ENCODE results near the gene MARF1.

DNA sequence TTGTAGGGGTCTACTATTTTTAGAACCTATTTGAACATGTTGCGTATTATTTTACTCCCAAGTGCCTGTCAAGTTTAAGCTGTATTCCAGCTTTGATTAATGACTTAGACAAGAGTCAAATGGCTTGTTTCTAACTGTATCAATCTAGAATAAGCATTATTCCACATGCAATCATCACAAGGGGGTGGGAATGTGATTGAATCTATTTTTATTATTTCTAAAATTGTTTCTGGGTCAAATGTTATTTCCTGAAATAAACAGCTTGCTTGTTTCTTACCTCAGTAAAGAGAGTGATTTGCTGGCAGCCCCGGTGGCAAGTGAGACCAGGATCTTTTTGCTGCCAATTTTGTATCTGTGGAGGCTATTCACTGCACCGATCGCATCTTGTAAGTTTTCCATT is 21.5 kb downstream of the MARF1 start:
- TF ChIP-seq, protein P1, sequence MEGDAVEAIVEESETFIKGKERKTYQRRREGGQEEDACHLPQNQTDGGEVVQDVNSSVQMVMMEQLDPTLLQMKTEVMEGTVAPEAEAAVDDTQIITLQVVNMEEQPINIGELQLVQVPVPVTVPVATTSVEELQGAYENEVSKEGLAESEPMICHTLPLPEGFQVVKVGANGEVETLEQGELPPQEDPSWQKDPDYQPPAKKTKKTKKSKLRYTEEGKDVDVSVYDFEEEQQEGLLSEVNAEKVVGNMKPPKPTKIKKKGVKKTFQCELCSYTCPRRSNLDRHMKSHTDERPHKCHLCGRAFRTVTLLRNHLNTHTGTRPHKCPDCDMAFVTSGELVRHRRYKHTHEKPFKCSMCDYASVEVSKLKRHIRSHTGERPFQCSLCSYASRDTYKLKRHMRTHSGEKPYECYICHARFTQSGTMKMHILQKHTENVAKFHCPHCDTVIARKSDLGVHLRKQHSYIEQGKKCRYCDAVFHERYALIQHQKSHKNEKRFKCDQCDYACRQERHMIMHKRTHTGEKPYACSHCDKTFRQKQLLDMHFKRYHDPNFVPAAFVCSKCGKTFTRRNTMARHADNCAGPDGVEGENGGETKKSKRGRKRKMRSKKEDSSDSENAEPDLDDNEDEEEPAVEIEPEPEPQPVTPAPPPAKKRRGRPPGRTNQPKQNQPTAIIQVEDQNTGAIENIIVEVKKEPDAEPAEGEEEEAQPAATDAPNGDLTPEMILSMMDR (IDR thresholded peaks at IDR 0.05) = no peak
- TF ChIP-seq EP300 (IDR thresholded peaks at IDR 0.05) = no peak
- TF ChIP-seq POLR2A (IDR thresholded peaks at IDR 0.05) = no peak
